ENCODE results near the gene HKDC1.

DNA sequence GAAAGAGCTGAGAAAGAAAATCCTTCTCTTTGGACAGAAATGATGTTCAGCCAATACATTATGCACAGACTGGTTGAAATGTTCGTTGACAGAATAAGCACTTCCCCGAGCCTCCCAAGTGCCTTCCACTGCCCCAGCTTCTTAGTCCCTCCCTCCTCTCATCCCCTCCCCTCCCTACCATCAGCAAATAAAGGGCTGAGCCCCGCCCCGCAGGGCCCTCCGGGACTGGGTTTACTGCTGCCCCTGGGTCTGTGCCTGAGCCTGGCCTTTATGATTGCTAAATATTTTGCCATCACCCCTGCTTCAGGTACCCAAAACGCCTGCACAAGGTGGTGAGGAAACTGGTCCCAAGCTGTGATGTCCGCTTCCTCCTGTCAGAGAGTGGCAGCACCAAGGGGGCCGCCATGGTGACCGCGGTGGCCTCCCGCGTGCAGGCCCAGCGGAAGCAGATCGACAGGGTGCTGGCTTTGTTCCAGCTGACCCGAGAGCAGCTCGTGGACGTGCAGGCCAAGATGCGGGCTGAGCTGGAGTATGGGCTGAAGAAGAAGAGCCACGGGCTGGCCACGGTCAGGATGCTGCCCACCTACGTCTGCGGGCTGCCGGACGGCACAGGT, 28.1 kb downstream of the HKDC1 start:
- no peak for TF ChIP-seq POLR2A (IDR thresholded peaks at IDR 0.05)
- TF ChIP-seq CTCF (IDR thresholded peaks at IDR 0.05): no peak
- no peak for TF ChIP-seq POLR2AphosphoS5 (IDR thresholded peaks at IDR 0.05; ENCODE audit: insufficient read depth in 1 of 2, low read depth in 1 of 2)

Data from vagina (tissue), 2 donors.